A549 (cell line): ENCODE measurements around the gene UBXN10.

Source experiments
- CHD4 ChIP-seq: fragments of 200-600 bp; sonication (generic); IDR thresholded peaks from 2 replicates; pipeline ENCODE4 v1.6.1; 2016; ENCODE audit warnings: antibody characterized with exemption, mild to moderate bottlenecking, borderline replicate concordance
- EP300 ChIP-seq, 2 experiments: fragments of >200 bp; sonication (Bioruptor Twin); formaldehyde crosslinking; IDR thresholded peaks; 2 replicates in 1 of 2; 3 replicates in 1 of 2; pipeline ENCODE4 v1.6.1; 2016 to 2017
- HOXA7 ChIP-seq: fragments of 250-450 bp; sonication (Bioruptor Pico); IDR thresholded peaks from 2 replicates; pipeline ENCODE4 v1.5.0; 2020; ENCODE audit warnings: mild to moderate bottlenecking, moderate library complexity
- JUN ChIP-seq, 2 experiments: fragments of >200 bp; sonication (Bioruptor Twin); formaldehyde crosslinking; IDR thresholded peaks; 2 replicates in 1 of 2; 3 replicates in 1 of 2; pipeline ENCODE4 v1.6.1; 2016 to 2017
- MAZ ChIP-seq: fragments of 150-350 bp; IDR thresholded peaks from 2 replicates; pipeline ENCODE4 v1.6.1; 2014; ENCODE audit warnings: antibody characterized with exemption, low read depth, low read length, borderline replicate concordance
- POLR2A ChIP-seq: IDR thresholded peaks from 2 replicates; pipeline ENCODE4 v1.6.1; 2012; ENCODE audit warnings: mild to moderate bottlenecking, low read length
- RAD21 ChIP-seq, 2 experiments: fragments of >200 bp in 1 of 2; sonication (Bioruptor Twin) in 1 of 2; formaldehyde crosslinking in 1 of 2; IDR thresholded peaks in 1 of 2; conservative IDR thresholded peaks in 1 of 2; 2 replicates in 1 of 2; 3 replicates in 1 of 2; pipeline ENCODE4 v1.6.1; 2012 to 2018; ENCODE audit warnings: inconsistent platforms in 1 of 2
- RARB ChIP-seq: fragments of 250-450 bp; sonication (Bioruptor Pico); IDR thresholded peaks from 2 replicates; pipeline ENCODE4 v1.8.0; 2021; ENCODE audit warnings: mild to moderate bottlenecking, moderate library complexity
- RNF2 ChIP-seq: fragments of 200-600 bp; sonication (generic); IDR thresholded peaks from 2 replicates; pipeline ENCODE4 v1.6.1; 2016; ENCODE audit warnings: low read depth, mild to moderate bottlenecking, antibody characterized with exemption, moderate library complexity, borderline replicate concordance
- SMC3 ChIP-seq: fragments of >200 bp; sonication (Bioruptor Twin); formaldehyde crosslinking; IDR thresholded peaks from 3 replicates; pipeline ENCODE4 v1.6.1; 2018; ENCODE audit warnings: inconsistent platforms
- ZFP36 ChIP-seq: fragments of 450-650 bp; IDR thresholded peaks from 2 replicates; pipeline ENCODE4 v1.6.1; 2014; ENCODE audit warnings: borderline replicate concordance; ENCODE audit not compliant: partially characterized antibody
- TF ChIP-seq, protein P1 (sequence below): fragments of >200 bp; sonication (Bioruptor Twin); formaldehyde crosslinking; IDR thresholded peaks from 3 replicates; pipeline ENCODE4 v1.5.1; 2016
- TF ChIP-seq, protein P2 (sequence below): IDR thresholded peaks from 2 replicates; pipeline ENCODE4 v1.6.1; 2012; ENCODE audit warnings: low read depth, borderline replicate concordance

DNA sequence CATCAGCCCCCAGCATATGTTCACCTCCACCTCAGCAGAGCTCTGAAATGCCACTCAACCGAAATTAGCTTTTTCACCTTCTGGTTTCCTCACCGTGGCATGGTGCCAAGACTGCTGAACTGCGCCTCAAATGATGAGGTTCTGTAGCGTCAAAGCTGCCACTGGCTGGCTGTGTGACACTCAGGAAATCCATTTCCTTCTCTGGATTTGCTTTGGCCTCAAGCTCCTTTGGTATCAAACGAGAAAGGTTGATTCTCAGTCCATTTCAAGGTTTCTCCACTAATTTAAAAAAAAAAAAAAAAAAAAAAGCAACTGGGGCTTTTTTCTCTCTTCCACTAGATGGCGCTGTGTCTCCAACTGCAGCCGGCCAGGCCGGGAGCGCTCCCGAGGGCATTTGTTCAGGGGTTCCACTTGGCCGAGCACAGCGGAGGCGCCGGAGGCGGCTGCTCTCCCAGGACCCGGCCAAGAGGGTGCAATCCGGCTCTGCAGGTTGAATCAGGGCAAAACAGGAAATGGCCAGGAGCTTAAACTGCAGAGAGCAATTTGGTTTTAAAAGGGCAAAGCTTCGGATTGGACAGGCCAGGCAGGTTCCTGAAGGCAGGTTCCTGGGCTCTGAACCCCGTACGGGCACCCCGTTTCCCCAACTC, 26.9 kb downstream of the UBXN10 start:
- TF ChIP-seq MAZ (no peak), JUN (IDR thresholded peaks at IDR 0.05) (no peak), POLR2A (no peak), RAD21 (conservative IDR thresholded peaks at IDR 0.05 in 1 of 2, IDR thresholded peaks at IDR 0.05 in 1 of 2) (peak; percentile 69 to 82), ZFP36 (no peak), HOXA7 (CRISPR knock-in tag) (no peak), RNF2 (no peak), SMC3 (peak; percentile 72), CHD4 (no peak), EP300 (IDR thresholded peaks at IDR 0.05) (no peak), RARB (no peak)
- TF ChIP-seq, protein P1, sequence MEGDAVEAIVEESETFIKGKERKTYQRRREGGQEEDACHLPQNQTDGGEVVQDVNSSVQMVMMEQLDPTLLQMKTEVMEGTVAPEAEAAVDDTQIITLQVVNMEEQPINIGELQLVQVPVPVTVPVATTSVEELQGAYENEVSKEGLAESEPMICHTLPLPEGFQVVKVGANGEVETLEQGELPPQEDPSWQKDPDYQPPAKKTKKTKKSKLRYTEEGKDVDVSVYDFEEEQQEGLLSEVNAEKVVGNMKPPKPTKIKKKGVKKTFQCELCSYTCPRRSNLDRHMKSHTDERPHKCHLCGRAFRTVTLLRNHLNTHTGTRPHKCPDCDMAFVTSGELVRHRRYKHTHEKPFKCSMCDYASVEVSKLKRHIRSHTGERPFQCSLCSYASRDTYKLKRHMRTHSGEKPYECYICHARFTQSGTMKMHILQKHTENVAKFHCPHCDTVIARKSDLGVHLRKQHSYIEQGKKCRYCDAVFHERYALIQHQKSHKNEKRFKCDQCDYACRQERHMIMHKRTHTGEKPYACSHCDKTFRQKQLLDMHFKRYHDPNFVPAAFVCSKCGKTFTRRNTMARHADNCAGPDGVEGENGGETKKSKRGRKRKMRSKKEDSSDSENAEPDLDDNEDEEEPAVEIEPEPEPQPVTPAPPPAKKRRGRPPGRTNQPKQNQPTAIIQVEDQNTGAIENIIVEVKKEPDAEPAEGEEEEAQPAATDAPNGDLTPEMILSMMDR = peak; percentile 86
- TF ChIP-seq, protein P2, sequence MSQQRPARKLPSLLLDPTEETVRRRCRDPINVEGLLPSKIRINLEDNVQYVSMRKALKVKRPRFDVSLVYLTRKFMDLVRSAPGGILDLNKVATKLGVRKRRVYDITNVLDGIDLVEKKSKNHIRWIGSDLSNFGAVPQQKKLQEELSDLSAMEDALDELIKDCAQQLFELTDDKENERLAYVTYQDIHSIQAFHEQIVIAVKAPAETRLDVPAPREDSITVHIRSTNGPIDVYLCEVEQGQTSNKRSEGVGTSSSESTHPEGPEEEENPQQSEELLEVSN = no peak
